ENCODE measurements around the gene MRPL40. TPM values are rescaled to one million over a fixed set of nuclear protein-coding genes. Genes with fewer than 3 reads are reported as not detected.

MRPL40 gene
- total RNA-seq, 1 donor from 2014 or later, result 29.6 TPM

DNA sequence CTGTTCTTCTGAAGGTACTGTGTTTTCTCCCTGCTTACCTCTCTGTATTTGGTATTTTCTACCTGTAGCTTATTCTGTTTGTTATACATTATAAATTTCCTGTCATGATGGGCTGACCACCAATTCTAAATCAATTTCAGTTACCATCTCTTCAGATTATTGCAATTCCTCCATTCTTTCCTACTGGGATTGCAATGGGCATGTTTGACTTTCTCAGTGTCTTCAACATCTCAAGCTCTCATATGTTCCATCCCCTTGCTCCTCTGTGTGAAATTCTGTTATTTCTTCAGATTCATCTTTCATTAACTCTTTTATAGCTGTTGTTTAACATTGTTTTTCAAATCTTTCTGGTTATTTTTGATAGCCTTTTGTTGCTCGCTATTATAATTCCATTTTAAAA is 30.7 kb downstream of the MRPL40 start:
- Mint-ChIP-seq H3K27ac (ENCODE audit: unreplicated experiment) (no peak overlapping the region), H3K4me3 (ENCODE audit: unreplicated experiment) (no peak overlapping the region), H3K36me3 (ENCODE audit: unreplicated experiment) (peaks cover 18% of the 10 kb centered on the region), H3K4me1 (ENCODE audit: unreplicated experiment) (peaks cover 3% of the 10 kb centered on the region), H3K9me3 (ENCODE audit: unreplicated experiment) (no peaks in the 10 kb centered on the region), H3K27me3 (ENCODE audit: unreplicated experiment) (no peaks in the 10 kb centered on the region)
- no peak for DNase-seq (ENCODE audit: extremely low spot score, unreplicated experiment)
- TF ChIP-seq, protein P1, sequence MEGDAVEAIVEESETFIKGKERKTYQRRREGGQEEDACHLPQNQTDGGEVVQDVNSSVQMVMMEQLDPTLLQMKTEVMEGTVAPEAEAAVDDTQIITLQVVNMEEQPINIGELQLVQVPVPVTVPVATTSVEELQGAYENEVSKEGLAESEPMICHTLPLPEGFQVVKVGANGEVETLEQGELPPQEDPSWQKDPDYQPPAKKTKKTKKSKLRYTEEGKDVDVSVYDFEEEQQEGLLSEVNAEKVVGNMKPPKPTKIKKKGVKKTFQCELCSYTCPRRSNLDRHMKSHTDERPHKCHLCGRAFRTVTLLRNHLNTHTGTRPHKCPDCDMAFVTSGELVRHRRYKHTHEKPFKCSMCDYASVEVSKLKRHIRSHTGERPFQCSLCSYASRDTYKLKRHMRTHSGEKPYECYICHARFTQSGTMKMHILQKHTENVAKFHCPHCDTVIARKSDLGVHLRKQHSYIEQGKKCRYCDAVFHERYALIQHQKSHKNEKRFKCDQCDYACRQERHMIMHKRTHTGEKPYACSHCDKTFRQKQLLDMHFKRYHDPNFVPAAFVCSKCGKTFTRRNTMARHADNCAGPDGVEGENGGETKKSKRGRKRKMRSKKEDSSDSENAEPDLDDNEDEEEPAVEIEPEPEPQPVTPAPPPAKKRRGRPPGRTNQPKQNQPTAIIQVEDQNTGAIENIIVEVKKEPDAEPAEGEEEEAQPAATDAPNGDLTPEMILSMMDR (IDR thresholded peaks at IDR 0.05), result no peak

DNA sequence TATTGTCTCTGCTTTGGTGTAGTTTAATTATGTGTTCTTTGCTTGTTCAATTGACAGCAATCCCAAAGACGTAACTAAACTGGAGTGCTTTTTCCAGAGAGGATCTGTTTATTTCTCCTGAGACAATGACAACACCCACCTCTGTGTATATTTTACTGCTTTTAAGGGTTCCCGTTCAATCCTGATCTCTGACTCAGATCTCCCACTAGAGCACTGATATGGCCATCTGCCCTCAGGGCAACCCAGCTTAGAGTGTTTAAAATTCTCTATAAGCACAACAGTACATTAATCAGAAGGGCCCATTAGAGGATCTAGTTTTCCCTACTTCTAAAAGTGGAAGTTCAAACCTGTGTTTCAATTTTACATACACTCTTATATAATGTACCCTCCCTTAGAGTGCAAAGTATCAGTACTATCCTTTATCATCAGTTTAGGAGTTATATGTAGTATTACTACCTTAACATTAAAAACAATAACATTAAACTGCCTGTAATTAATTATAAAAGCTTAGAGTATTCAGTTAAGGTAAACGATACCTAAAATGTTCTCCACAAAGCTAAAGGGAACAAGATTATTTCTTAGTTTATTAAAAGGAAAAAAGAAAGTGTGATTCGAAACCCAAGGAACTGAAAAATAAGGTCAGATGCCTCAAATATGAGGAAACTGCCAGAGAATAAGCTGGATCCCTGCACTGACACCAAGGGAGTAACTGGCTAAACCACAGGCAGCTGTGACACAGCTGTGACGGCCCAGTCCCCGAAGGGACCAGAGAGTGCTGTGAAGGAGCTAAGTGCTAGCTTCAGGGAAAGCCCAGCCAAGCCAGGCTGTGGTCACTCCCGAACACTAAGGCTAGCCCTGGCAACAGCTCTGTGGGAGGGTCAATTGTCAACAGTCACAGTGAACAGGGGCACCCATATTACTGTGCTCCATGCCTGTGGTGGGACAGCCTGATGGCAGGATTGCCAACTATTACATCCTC is 31.4 kb downstream of the MRPL40 start:
- TF ChIP-seq, protein P1 (IDR thresholded peaks at IDR 0.05), result no peak
- Mint-ChIP-seq H3K27me3 (ENCODE audit: unreplicated experiment) (no peaks in the 10 kb centered on the region), H3K4me1 (ENCODE audit: unreplicated experiment) (peaks cover 3% of the 10 kb centered on the region), H3K4me3 (ENCODE audit: unreplicated experiment) (no peak overlapping the region), H3K36me3 (ENCODE audit: unreplicated experiment) (peaks cover 19% of the 10 kb centered on the region), H3K9me3 (ENCODE audit: unreplicated experiment) (no peaks in the 10 kb centered on the region), H3K27ac (ENCODE audit: unreplicated experiment) (no peak overlapping the region)
- DNase-seq (ENCODE audit: extremely low spot score, unreplicated experiment), result no peak

DNA sequence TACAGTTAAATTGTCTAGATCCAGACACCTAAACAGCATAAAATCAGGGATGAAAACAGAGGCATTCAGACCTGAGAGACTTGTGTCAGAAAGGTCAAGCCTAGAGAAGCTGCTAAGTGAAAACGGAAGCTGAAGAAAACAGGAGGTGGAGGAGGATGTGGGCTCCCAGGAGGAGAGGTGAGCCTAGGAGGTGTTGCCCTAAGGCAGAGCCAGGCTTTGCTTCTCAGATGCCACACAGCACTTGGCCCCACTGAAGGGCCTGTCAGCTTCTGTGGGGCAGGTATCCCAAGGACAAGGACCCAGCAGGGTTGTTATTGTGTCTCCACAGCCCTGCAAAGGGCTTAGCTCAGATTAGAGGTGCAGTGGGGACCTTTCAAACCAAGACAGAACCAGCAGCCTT is 32.2 kb downstream of the MRPL40 start:
- H3K9me3 Mint-ChIP-seq (ENCODE audit: unreplicated experiment), result no peaks in the 10 kb centered on the region
- DNase-seq (ENCODE audit: extremely low spot score, unreplicated experiment), result no peak
- peaks cover 19% of the 10 kb centered on the region for H3K36me3 Mint-ChIP-seq (ENCODE audit: unreplicated experiment)
- H3K27ac Mint-ChIP-seq (ENCODE audit: unreplicated experiment), result no peak overlapping the region
- peaks cover 3% of the 10 kb centered on the region for H3K4me1 Mint-ChIP-seq (ENCODE audit: unreplicated experiment)
- no peak overlapping the region for H3K4me3 Mint-ChIP-seq (ENCODE audit: unreplicated experiment)
- TF ChIP-seq, protein P1 (IDR thresholded peaks at IDR 0.05), result no peak
- H3K27me3 Mint-ChIP-seq (ENCODE audit: unreplicated experiment), result no peaks in the 10 kb centered on the region

DNA sequence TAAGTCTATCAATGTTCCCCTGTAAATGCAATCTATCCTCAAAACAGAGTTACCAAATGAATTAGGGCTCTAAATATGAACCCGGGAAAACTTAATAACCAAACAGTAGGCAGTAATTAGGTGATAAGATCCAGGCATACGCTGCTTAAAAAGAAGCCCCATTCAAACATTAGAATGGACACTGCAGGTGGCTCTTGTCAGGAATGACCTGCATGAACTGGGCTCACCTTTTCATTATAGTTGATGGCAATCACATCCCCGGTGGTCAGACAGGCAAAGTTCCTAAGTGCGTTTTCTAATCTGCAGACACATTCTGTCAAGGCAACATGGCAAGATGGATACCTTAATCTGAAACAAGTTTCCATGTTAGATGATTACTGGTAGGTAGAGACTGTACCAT is 32.6 kb downstream of the MRPL40 start:
- no peak overlapping the region for H3K27ac Mint-ChIP-seq (ENCODE audit: unreplicated experiment)
- TF ChIP-seq, protein P1 (IDR thresholded peaks at IDR 0.05), result no peak
- no peak for DNase-seq (ENCODE audit: extremely low spot score, unreplicated experiment)
- peaks cover 3% of the 10 kb centered on the region for H3K4me1 Mint-ChIP-seq (ENCODE audit: unreplicated experiment)
- no peaks in the 10 kb centered on the region for H3K9me3 Mint-ChIP-seq (ENCODE audit: unreplicated experiment)
- peaks cover 24% of the 10 kb centered on the region for H3K36me3 Mint-ChIP-seq (ENCODE audit: unreplicated experiment)
- no peaks in the 10 kb centered on the region for H3K27me3 Mint-ChIP-seq (ENCODE audit: unreplicated experiment)
- no peak overlapping the region for H3K4me3 Mint-ChIP-seq (ENCODE audit: unreplicated experiment)

DNA sequence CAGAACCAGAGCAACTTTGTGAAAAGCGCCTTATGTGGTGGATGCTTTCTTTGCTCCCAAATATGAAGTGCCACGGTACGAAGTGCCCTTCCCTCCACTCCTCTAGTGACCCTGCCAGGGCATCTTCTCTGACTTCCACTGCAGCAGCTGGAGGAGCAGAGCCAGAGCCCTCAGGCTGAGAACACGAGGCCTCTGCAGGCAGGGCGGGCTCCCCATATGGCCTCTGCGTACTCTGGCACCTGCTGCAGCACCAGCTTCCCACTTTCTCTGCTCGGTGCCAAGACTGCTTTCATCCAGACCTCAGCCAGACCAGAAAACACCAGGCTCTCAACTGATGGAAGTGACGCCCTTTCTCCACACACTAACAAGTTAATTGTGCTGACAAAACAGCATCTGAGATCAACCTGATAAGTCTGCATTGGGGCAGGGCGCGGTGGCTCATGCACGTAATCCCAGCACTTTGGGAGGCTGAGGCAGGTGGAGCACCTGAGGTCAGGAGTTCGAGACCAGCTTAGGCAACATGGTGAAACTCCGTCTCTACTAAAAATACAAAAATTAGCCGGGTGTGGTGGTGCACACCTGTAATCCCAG is 33.9 kb downstream of the MRPL40 start:
- Mint-ChIP-seq H3K27me3 (ENCODE audit: unreplicated experiment) (no peaks in the 10 kb centered on the region), H3K9me3 (ENCODE audit: unreplicated experiment) (no peaks in the 10 kb centered on the region), H3K4me1 (ENCODE audit: unreplicated experiment) (peaks cover 3% of the 10 kb centered on the region), H3K36me3 (ENCODE audit: unreplicated experiment) (peaks cover 30% of the 10 kb centered on the region), H3K4me3 (ENCODE audit: unreplicated experiment) (no peak overlapping the region), H3K27ac (ENCODE audit: unreplicated experiment) (no peak overlapping the region)
- DNase-seq (ENCODE audit: extremely low spot score, unreplicated experiment), result no peak
- TF ChIP-seq, protein P1 (IDR thresholded peaks at IDR 0.05), result no peak
